KMS-11 (cell line): Measurements from ENCODE around the gene CHTF18.

Source experiments
- H2AFZ ChIP-seq: fragments of 200-600 bp; sonication (generic); 2 replicates; pipeline ENCODE4 v1.6.1; 2016; ENCODE audit warnings: antibody characterized with exemption, mixed run types, low read depth
- H3K27ac ChIP-seq: fragments of 200-600 bp; sonication (generic); 2 replicates; pipeline ENCODE4 v1.6.1; 2016; ENCODE audit warnings: mild to moderate bottlenecking, mixed run types
- H3K27me3 ChIP-seq: fragments of 200-600 bp; sonication (generic); 2 replicates; pipeline ENCODE4 v1.6.1; 2017; ENCODE audit warnings: mild to moderate bottlenecking, low read depth, mixed run types, moderate library complexity; ENCODE audit not compliant: insufficient read depth
- H3K36me3 ChIP-seq: fragments of 200-600 bp; sonication (generic); 2 replicates; pipeline ENCODE4 v1.6.1; 2017; ENCODE audit warnings: mild to moderate bottlenecking, mixed run types; ENCODE audit not compliant: insufficient read depth
- H3K4me1 ChIP-seq: fragments of 200-600 bp; sonication (generic); 2 replicates; pipeline ENCODE4 v1.6.1; 2016; ENCODE audit warnings: mild to moderate bottlenecking, low read depth, mixed run types; ENCODE audit not compliant: poor library complexity, severe bottlenecking
- H3K4me2 ChIP-seq: fragments of 200-600 bp; sonication (generic); 2 replicates; pipeline ENCODE4 v1.7.0; 2016; ENCODE audit warnings: mild to moderate bottlenecking, mixed run types
- H3K4me3 ChIP-seq: fragments of 200-600 bp; sonication (generic); IDR thresholded peaks from 2 replicates; pipeline ENCODE4 v1.6.1; 2017; ENCODE audit warnings: low read depth, low read length, mixed read lengths; ENCODE audit not compliant: insufficient read depth
- H3K79me2 ChIP-seq: fragments of 200-600 bp; sonication (generic); 2 replicates; pipeline ENCODE4 v1.6.1; 2016; ENCODE audit warnings: low read depth, mixed run types; ENCODE audit not compliant: insufficient read depth
- H3K9ac ChIP-seq: fragments of 200-600 bp; sonication (generic); 2 replicates; pipeline ENCODE4 v1.6.1; 2016; ENCODE audit warnings: mild to moderate bottlenecking, mixed run types
- H4K20me1 ChIP-seq: fragments of 200-600 bp; sonication (generic); 2 replicates; pipeline ENCODE4 v1.6.1; 2016; ENCODE audit warnings: mild to moderate bottlenecking, mixed run types; ENCODE audit not compliant: insufficient read depth
- CTCF ChIP-seq: fragments of 200-600 bp; sonication (generic); conservative IDR thresholded peaks from 2 replicates; pipeline ENCODE4 v1.6.1; 2017; ENCODE audit warnings: low read depth, mild to moderate bottlenecking, antibody characterized with exemption, low read length, moderate library complexity, mixed read lengths

CHTF18 gene

GRCh38 chr16:796296-797119, 8.1 kb downstream of the CHTF18 start:
- no peak overlapping the region for H3K4me2 ChIP-seq
- no peak overlapping the region for H3K4me3 ChIP-seq
- peaks cover 8% of the 10 kb centered on the region for H3K4me1 ChIP-seq
- no peak overlapping the region for H3K9ac ChIP-seq
- H3K79me2 ChIP-seq, result no peaks in the 10 kb centered on the region
- TF ChIP-seq CTCF, result no peak
- no peaks in the 10 kb centered on the region for H3K36me3 ChIP-seq
- no peaks in the 10 kb centered on the region for H4K20me1 ChIP-seq
- H2AFZ ChIP-seq, result no peak overlapping the region
- H3K27me3 ChIP-seq, result peaks cover 31% of the 10 kb centered on the region
- H3K27ac ChIP-seq, result no peak overlapping the region

- H2AFZ ChIP-seq, result no peak overlapping the region
- H3K4me3 ChIP-seq, result no peak overlapping the region
- no peaks in the 10 kb centered on the region for H4K20me1 ChIP-seq
- no peak overlapping the region for H3K9ac ChIP-seq
- no peak for TF ChIP-seq CTCF
- H3K36me3 ChIP-seq, result no peaks in the 10 kb centered on the region
- peaks cover 8% of the 10 kb centered on the region for H3K4me1 ChIP-seq
- H3K27ac ChIP-seq, result no peak overlapping the region
- no peak overlapping the region for H3K4me2 ChIP-seq
- no peaks in the 10 kb centered on the region for H3K79me2 ChIP-seq
- H3K27me3 ChIP-seq, result peaks cover 37% of the 10 kb centered on the region
Measured at GRCh38 chr16:797120-797420, 8.7 kb downstream of the CHTF18 start.

- no peak overlapping the region for H3K4me3 ChIP-seq
- H3K27ac ChIP-seq, result no peak overlapping the region
- no peak overlapping the region for H3K4me2 ChIP-seq
- no peak for TF ChIP-seq CTCF
- no peaks in the 10 kb centered on the region for H3K36me3 ChIP-seq
- H3K79me2 ChIP-seq, result no peaks in the 10 kb centered on the region
- H3K27me3 ChIP-seq, result peaks cover 43% of the 10 kb centered on the region
- H4K20me1 ChIP-seq, result no peaks in the 10 kb centered on the region
- H3K9ac ChIP-seq, result no peak overlapping the region
- peaks cover 8% of the 10 kb centered on the region for H3K4me1 ChIP-seq
- no peak overlapping the region for H2AFZ ChIP-seq
Measured at GRCh38 chr16:797686-798085, 9.3 kb downstream of the CHTF18 start.

GRCh38 chr16:798666-799065, 10.2 kb downstream of the CHTF18 start:
- H3K27me3 ChIP-seq, result peaks cover 53% of the 10 kb centered on the region
- TF ChIP-seq CTCF, result no peak
- H2AFZ ChIP-seq, result no peak overlapping the region
- no peak overlapping the region for H3K4me3 ChIP-seq
- H3K27ac ChIP-seq, result no peak overlapping the region
- no peaks in the 10 kb centered on the region for H3K36me3 ChIP-seq
- no peaks in the 10 kb centered on the region for H3K79me2 ChIP-seq
- H3K4me1 ChIP-seq, result peaks cover 8% of the 10 kb centered on the region
- H3K4me2 ChIP-seq, result no peak overlapping the region
- H4K20me1 ChIP-seq, result no peaks in the 10 kb centered on the region
- H3K9ac ChIP-seq, result no peak overlapping the region
